HepG2 (cell line): ENCODE measurements around the gene KRI1. TPM values are rescaled to one million over a fixed set of nuclear protein-coding genes. Genes with fewer than 3 reads are reported as not detected.

ENCODE experiments used
- ATAC-seq: fragments of 200-7000 bp; cut with Tn5 transposase; 3 replicates; pipeline ENCODE4 v1.9.1; 2020; ENCODE audit warnings: mild to moderate bottlenecking, moderate library complexity
- BruUV-seq: library from RNA; stranded (reverse); fragments of 400-500 nt; replicated peaks from 2 replicates; lab custom pipeline; 2021; lab: Mats Ljungman, UMichigan
- CTCF ChIA-PET: fragments of 300-600 bp; formaldehyde crosslinking; extraction: SDS; loops from one replicate; lab custom pipeline; 2021; ENCODE audit warnings: low total read pairs, inconsistent platforms, low intra/inter-chr PET ratio; lab: Yijun Ruan, JAX
- POLR2A ChIA-PET: fragments of 350-600 bp; sonication (Branson Sonifier 250); formaldehyde crosslinking; loops from one replicate; lab custom pipeline; 2020; ENCODE audit warnings: antibody characterized with exemption, inconsistent platforms; lab: Yijun Ruan, JAX
- DNase-seq: peaks from one replicate; pipeline ENCODE4 v3.0.0-alpha.2; 2015; ENCODE audit warnings: low spot score
- FAIRE-seq: peaks from 3 replicates; lab custom pipeline; 2011; peaks lifted over from hg19 to GRCh38; lab: Jason Lieb, UNC
- H2AFZ ChIP-seq: one replicate; pipeline ENCODE4 v1.6.1; 2011; ENCODE audit warnings: low read length, inconsistent platforms
- H3K27ac ChIP-seq: fragments of 300-600 bp; 3 replicates; pipeline ENCODE4 v1.8.0; 2011; ENCODE audit warnings: mixed run types, mild to moderate bottlenecking, mixed read lengths, low read length, inconsistent platforms; ENCODE audit not compliant: insufficient read depth; ENCODE audit errors: extremely low read length
- H3K27me3 ChIP-seq, 2 experiments: fragments of 200-600 bp in 1 of 2; 2 replicates in 1 of 2; 3 replicates in 1 of 2; pipeline versions ENCODE4 v1.6.0 to v1.8.0; 2011; ENCODE audit warnings: low read length in 2 of 2, mild to moderate bottlenecking in 2 of 2, moderate library complexity in 2 of 2, inconsistent platforms in 1 of 2; ENCODE audit not compliant: insufficient read depth in 2 of 2, control insufficient read depth in 1 of 2
- H3K36me3 ChIP-seq, 2 experiments: fragments of 200-600 bp in 1 of 2; replicated peaks in 1 of 2; 2 replicates in 1 of 2; 3 replicates in 1 of 2; pipeline versions ENCODE4 v1.5.1 to v1.8.0; 2011; ENCODE audit warnings: low read length in 2 of 2, inconsistent platforms in 1 of 2; ENCODE audit not compliant: insufficient read depth in 2 of 2, control insufficient read depth in 1 of 2
- H3K4me1 ChIP-seq: 2 replicates; pipeline ENCODE4 v1.5.1; 2012; ENCODE audit warnings: low read length, inconsistent platforms; ENCODE audit not compliant: insufficient read depth
- H3K4me2 ChIP-seq: 2 replicates; pipeline ENCODE4 v1.6.0; 2011; ENCODE audit warnings: low read depth, low read length, inconsistent platforms
- H3K4me3 ChIP-seq, 3 experiments: fragments of 200-600 bp in 1 of 3; sonication (generic), shearing (Covaris generic) in 1 of 3; replicated peaks in 1 of 3; 2 replicates each; pipeline ENCODE4 v1.5.1; 2011 to 2016; ENCODE audit warnings: low read length in 3 of 3, inconsistent platforms in 2 of 3, low read depth in 2 of 3, mild to moderate bottlenecking in 2 of 3, control low read depth in 1 of 3, mixed read lengths in 1 of 3; ENCODE audit not compliant: insufficient read depth in 1 of 3
- H3K79me2 ChIP-seq: one replicate; pipeline ENCODE4 v1.6.1; 2011; ENCODE audit warnings: low read length, inconsistent platforms; ENCODE audit not compliant: insufficient read depth
- H3K9ac ChIP-seq: 2 replicates; pipeline ENCODE4 v1.6.0; 2011; ENCODE audit warnings: mild to moderate bottlenecking, low read depth, low read length, inconsistent platforms; ENCODE audit not compliant: insufficient read depth
- H3K9me3 ChIP-seq: 2 replicates; pipeline ENCODE4 v1.5.1; 2012; ENCODE audit warnings: mild to moderate bottlenecking, low read length
- H4K20me1 ChIP-seq: 2 replicates; pipeline ENCODE4 v1.6.0; 2011; ENCODE audit warnings: inconsistent platforms, mild to moderate bottlenecking, low read length, moderate library complexity; ENCODE audit not compliant: insufficient read depth
- AGO2 ChIP-seq: fragments of 200-400 bp; formaldehyde crosslinking; optimal IDR thresholded peaks from 2 replicates; pipeline ENCODE3; 2017; ENCODE audit warnings: mild to moderate bottlenecking, low read depth, low read length, moderate library complexity
- FOXA1 ChIP-seq, 2 experiments: fragments of 450-650 bp in 1 of 2; sonication (generic) in 1 of 2; formaldehyde crosslinking in 1 of 2; IDR thresholded peaks; 2 replicates each; pipeline versions ENCODE4 v1.4.0 to v1.6.1; 2016 to 2020; ENCODE audit warnings: missing genetic modification reagents in 1 of 2
- HES4 ChIP-seq: sonication (generic); formaldehyde crosslinking; IDR thresholded peaks from 2 replicates; pipeline ENCODE4 v1.9.0; 2021; ENCODE audit warnings: mild to moderate bottlenecking, missing genetic modification reagents, borderline replicate concordance
- NFYC ChIP-seq: IDR thresholded peaks from 2 replicates; pipeline ENCODE4 v1.6.1; 2016; ENCODE audit warnings: missing genetic modification reagents, missing compliant biosample characterization
- RXRA ChIP-seq: sonication (generic); formaldehyde crosslinking; IDR thresholded peaks from 2 replicates; pipeline ENCODE4 v1.5.1; 2020; ENCODE audit warnings: missing genetic modification reagents
- ZC3H13 ChIP-seq: sonication (generic); formaldehyde crosslinking; IDR thresholded peaks from 2 replicates; pipeline ENCODE4 v1.8.1; 2023; ENCODE audit warnings: mild to moderate bottlenecking, missing genetic modification reagents, moderate library complexity
- ZFP36L2 ChIP-seq: sonication (generic); formaldehyde crosslinking; IDR thresholded peaks from 2 replicates; pipeline ENCODE4 v1.4.0; 2020; ENCODE audit warnings: missing genetic modification reagents
- ZMYM3 ChIP-seq: sonication (generic); formaldehyde crosslinking; IDR thresholded peaks from 2 replicates; pipeline ENCODE4 v1.5.1; 2020; ENCODE audit warnings: mild to moderate bottlenecking, missing genetic modification reagents
- ZNF629 ChIP-seq: sonication (generic); formaldehyde crosslinking; conservative IDR thresholded peaks from 2 replicates; pipeline ENCODE4 v1.5.0; 2020; ENCODE audit warnings: missing genetic modification reagents
- WGBS: methylation state at CpG from one replicate; pipeline ENCODE4 v1.1.6; 2017; ENCODE audit warnings: low lambda C conversion rate; 5-methylcytosine and 5-hydroxymethylcytosine counted together
- in situ Hi-C: cut with HindIII; loops from 2 replicates; pipeline ENCODE4 v1.10.0; 2017; ENCODE audit warnings: low pct_unique_long_range_greater_than_20kb; ENCODE audit not compliant: extremely low pct_ligation_motif_present
- intact Hi-C: fragments of 100-400 bp; cut with micrococcal nuclease; formaldehyde crosslinking; loops from one replicate; pipeline ENCODE4 v1.10.0; 2022; ENCODE audit not compliant: unreplicated experiment
- polyA plus RNA-seq, 8 experiments: library from polyadenylated mRNA; depleted of rRNA in 3 of 8; stranded (reverse) in 7 of 8; unstranded in 1 of 8; fragments of >200 nt; fragmentation: Illumina TruSeq in 4 of 8; extraction: Trizol in 4 of 8; gene quantifications; 2 replicates each; pipeline versions ENCODE4 v1.2.1 to v1.2.3, GENCODE V29; 2011 to 2016; ENCODE audit warnings: low read depth in 4 of 8, missing spikeins in 1 of 8, mixed read lengths in 1 of 8; ENCODE audit not compliant: insufficient read depth in 1 of 8
- total RNA-seq, 5 experiments: library from RNA; depleted of rRNA; stranded (reverse); fragments of >200 nt; fragmentation: Illumina TruSeq; extraction: Trizol; gene quantifications; 2 replicates each; pipeline ENCODE4 v1.2.3, GENCODE V29; 2016; ENCODE audit warnings: low read depth in 1 of 5
- TF ChIP-seq, protein P1 (sequence below): IDR thresholded peaks from 2 replicates; pipeline ENCODE4 v1.6.1; 2016; ENCODE audit warnings: low read depth, control low read depth
- TF ChIP-seq, protein P2 (sequence below): sonication (generic); formaldehyde crosslinking; IDR thresholded peaks from 2 replicates; pipeline ENCODE4 v1.4.0; 2020; ENCODE audit warnings: missing genetic modification reagents, borderline replicate concordance
- TF ChIP-seq, protein P3 (sequence below): sonication (generic); formaldehyde crosslinking; IDR thresholded peaks from 2 replicates; pipeline ENCODE4 v1.8.0; 2022; ENCODE audit warnings: mild to moderate bottlenecking, missing genetic modification reagents, borderline replicate concordance

Gene KRI1
- total and polyA plus RNA-seq, 2 of the 13 experiments (the other 11 are each of a cell fraction or from before 2014, with no cell fraction given) = 9.1 to 11.7 TPM

DNA sequence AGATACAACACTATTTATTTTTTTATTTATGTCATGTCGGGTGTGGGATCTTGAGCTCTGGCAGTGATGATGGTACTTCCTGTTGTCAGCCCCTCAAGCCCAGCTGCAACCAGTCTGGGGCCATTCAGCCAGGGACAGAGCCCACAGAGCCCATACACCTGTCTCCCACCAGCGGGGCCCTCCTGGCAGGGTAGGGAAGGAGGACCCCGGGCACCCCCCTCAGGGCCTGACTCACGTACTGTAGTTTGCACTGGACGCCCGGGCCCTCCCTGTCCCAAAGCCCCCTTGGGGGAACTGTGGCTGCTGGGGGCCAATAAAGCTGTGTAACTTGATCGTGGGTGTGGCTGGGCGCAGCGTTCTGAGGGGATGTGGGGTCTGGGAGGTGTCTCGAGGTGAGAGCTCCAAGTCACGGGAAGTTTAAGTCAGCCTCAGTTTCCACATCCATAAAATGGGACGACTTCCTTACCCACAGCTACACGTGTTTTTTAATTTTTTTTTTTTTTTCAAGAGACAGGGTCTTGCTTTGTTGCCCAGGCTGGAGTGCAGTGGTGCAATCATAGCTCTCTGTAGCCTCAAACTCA lies 12.6 kb downstream of the KRI1 start:
- ChIA-PET POLR2A (interaction anchor here (1.1 to 1.9 kb wide), 5 partner anchors 10 to 49 kb away, joined by 3 to 4 read pairs (median 4); no protein-coding TSS in a partner anchor), CTCF (no interaction called here)
- intact Hi-C loops = no loop called here
- Histone ChIP-seq H3K4me2 (no peak overlapping the region), H3K27me3 (no peaks in the 10 kb centered on the region), H3K27ac (no peak overlapping the region), H3K4me1 (no peaks in the 10 kb centered on the region), H3K9ac (no peak overlapping the region), H3K9me3 (no peaks in the 10 kb centered on the region), H3K36me3 (peaks cover 15 to 71% of the 10 kb centered on the region in 2 experiments), H3K4me3 (no peak overlapping the region), H4K20me1 (no peaks in the 10 kb centered on the region), H2AFZ (no peak overlapping the region), H3K79me2 (no peaks in the 10 kb centered on the region)
- 0 out of 2 replicates have a peak, but pooled peaks have one; percentile 48 for TF ChIP-seq ZC3H13 (CRISPR knock-in tag)
- TF ChIP-seq NFYC (CRISPR knock-in tag) = no peak
- TF ChIP-seq, protein P1, sequence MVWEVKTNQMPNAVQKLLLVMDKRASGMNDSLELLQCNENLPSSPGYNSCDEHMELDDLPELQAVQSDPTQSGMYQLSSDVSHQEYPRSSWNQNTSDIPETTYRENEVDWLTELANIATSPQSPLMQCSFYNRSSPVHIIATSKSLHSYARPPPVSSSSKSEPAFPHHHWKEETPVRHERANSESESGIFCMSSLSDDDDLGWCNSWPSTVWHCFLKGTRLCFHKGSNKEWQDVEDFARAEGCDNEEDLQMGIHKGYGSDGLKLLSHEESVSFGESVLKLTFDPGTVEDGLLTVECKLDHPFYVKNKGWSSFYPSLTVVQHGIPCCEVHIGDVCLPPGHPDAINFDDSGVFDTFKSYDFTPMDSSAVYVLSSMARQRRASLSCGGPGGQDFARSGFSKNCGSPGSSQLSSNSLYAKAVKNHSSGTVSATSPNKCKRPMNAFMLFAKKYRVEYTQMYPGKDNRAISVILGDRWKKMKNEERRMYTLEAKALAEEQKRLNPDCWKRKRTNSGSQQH (CRISPR knock-in tag) = no peak
- TF ChIP-seq, protein P2, sequence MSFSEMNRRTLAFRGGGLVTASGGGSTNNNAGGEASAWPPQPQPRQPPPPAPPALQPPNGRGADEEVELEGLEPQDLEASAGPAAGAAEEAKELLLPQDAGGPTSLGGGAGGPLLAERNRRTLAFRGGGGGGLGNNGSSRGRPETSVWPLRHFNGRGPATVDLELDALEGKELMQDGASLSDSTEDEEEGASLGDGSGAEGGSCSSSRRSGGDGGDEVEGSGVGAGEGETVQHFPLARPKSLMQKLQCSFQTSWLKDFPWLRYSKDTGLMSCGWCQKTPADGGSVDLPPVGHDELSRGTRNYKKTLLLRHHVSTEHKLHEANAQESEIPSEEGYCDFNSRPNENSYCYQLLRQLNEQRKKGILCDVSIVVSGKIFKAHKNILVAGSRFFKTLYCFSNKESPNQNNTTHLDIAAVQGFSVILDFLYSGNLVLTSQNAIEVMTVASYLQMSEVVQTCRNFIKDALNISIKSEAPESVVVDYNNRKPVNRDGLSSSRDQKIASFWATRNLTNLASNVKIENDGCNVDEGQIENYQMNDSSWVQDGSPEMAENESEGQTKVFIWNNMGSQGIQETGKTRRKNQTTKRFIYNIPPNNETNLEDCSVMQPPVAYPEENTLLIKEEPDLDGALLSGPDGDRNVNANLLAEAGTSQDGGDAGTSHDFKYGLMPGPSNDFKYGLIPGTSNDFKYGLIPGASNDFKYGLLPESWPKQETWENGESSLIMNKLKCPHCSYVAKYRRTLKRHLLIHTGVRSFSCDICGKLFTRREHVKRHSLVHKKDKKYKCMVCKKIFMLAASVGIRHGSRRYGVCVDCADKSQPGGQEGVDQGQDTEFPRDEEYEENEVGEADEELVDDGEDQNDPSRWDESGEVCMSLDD (CRISPR knock-in tag) = no peak
- TF ChIP-seq AGO2 = peak; percentile 52
- 0 out of 2 replicates have a peak, but pooled peaks have one; percentile 11 for TF ChIP-seq ZMYM3 (CRISPR knock-in tag)
- no peak for TF ChIP-seq RXRA (CRISPR knock-in tag)
- no peak for TF ChIP-seq ZFP36L2 (CRISPR knock-in tag)
- TF ChIP-seq, protein P3, sequence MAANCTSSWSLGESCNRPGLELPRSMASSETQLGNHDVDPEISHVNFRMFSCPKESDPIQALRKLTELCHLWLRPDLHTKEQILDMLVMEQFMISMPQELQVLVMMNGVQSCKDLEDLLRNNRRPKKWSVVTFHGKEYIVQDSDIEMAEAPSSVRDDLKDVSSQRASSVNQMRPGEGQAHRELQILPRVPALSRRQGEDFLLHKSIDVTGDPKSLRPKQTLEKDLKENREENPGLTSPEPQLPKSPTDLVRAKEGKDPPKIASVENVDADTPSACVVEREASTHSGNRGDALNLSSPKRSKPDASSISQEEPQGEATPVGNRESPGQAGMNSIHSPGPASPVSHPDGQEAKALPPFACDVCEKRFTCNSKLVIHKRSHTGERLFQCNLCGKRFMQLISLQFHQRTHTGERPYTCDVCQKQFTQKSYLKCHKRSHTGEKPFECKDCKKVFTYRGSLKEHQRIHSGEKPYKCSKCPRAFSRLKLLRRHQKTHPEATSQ (CRISPR knock-in tag) = no peak
- TF ChIP-seq ZNF629 (CRISPR knock-in tag) = peak; percentile 83
- no peak for TF ChIP-seq HES4 (CRISPR knock-in tag)
- no peak for TF ChIP-seq FOXA1 (IDR thresholded peaks at IDR 0.05)
- TF ChIP-seq FOXA1 (CRISPR knock-in tag; IDR thresholded peaks at IDR 0.05) = no peak
- BruUV-seq = TSS peak; percentile 81
- FAIRE-seq = no peak
- 95% methylated on average over 11 of the region's 13 CpGs for WGBS
- in situ Hi-C loops = no loop called here
- DNase-seq = no peak
- peak; percentile 9; the same call in 1 of the 3 replicates for ATAC-seq
